ENCODE measurements around the gene MMP23B.
"Not testable (repeated sequence)": the region's sequence is repeated elsewhere in the genome, so short reads cannot be mapped to it uniquely, and the experiment has no call there.

MMP23B gene

DNA sequence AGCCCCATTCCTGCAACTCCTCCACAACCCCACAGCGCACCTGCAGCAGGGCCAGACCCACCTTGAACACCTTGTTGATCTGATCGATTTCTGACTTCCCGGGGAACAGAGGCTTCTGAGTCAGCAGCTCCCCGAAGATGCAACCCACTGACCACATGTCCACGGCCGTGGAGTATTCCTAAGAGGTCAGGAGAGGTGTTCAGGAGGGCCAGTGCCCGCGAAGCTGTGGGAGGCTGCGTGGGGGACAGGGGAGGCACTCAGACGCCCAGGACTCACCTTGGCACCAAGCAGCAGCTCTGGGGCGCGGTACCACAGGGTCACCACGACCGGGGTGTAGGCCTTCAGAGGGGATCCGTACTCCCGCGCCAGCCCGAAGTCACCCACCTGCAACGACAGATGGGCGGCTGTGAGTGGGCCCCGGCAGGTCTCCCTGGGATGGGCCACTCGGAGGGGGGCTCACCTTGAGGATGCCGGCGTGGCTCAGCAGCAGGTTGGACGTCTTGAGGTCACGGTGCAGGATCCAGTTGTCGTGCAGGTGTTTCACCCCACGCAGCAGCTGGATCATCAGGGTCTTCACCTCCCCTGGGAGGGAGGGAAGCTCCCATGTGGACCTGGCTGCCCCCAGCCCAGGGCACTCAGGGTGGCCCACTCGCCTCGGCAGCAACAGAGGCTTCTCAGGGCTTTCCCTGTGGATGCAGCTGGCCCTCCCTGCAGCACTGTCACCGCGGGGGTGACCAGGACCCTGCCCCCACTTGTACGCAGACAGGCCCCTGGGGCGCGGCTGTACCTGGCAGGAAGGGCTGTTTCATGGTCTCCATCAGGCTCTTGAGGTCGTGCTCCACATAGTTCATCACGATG, 4.9 kb downstream of the MMP23B start:
- DNase-seq = not testable (repeated sequence)

DNA sequence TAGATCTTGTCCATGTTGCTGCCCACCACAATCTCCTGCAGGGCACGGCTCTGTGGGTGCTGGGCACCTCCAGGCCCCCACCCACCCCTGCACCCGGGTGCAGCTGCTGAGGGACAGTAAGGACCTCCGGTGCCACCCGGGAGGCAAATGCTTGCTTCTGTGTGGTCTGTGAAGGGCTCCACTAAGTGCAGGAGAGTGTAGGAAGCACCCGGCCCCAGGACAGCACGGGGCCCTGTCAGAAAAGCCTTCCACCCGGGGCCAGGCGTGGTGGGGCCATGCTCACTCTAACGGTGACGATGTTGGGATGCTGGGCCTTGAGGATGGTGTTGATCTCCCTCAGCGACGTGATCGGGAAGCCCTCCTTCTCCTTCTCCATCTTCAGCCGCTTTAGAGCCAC, 5.5 kb downstream of the MMP23B start:
- DNase-seq = not testable (repeated sequence)

DNA sequence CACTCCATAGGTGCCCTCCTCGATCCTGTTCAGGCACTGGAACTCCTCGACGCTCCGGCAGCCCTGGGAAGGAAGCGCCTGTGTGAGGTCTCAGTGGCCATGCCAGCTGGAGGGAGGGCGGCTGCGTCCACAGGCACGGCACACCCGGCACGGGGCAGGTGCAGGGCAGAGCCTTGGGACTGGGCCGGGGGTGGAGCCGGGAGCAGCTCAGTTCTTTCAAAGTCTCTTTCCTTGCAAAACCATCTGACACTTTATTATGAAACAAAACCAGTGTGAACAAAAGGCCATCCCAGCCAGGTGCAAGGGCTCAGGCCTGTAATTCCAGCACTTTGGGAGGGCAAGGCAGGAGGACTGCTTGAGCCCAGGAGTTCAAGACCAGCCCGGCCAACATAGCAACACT, 6.6 kb downstream of the MMP23B start:
- DNase-seq = not testable (repeated sequence)

DNA sequence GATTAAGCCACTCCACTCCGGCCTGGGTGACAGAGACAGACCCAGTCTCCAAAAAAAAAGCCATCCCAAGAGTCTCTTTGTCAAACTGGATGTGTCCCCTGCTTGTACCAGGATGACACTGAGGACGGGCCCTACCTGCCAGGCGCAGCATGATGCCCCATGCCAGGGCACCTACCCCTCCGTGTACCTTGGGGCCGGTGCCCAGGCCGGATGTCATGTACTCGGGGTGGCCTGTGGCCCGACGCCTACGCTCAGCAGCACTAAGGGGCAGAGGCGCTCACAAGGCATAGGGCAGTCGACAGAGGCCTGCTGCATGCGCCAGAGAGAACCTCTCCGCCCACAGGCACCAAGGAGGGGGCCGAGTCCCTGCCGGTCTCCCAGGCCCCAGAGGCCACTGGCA, 7.4 kb downstream of the MMP23B start:
- not testable (repeated sequence) for DNase-seq

DNA sequence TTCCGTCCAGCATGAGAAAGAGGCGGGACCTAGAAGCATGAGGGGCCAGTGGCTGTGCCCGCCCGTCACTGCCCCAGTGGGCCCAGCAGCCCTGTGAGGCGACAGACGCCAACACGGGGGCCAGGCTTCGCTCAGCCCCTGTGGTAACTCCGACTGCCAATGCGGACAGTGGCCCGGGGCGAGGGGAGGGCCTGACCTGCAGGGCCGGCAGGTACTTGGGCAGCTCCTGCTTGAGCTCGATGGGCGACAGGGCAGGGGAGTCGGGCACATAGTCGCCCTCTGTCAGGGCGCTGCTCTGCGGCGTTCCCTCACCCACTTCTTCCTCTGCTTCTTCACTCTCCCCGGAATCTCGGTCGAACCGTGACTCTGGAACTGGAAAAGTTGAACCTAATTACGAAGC, 8.1 kb downstream of the MMP23B start:
- DNase-seq = not testable (repeated sequence)

DNA sequence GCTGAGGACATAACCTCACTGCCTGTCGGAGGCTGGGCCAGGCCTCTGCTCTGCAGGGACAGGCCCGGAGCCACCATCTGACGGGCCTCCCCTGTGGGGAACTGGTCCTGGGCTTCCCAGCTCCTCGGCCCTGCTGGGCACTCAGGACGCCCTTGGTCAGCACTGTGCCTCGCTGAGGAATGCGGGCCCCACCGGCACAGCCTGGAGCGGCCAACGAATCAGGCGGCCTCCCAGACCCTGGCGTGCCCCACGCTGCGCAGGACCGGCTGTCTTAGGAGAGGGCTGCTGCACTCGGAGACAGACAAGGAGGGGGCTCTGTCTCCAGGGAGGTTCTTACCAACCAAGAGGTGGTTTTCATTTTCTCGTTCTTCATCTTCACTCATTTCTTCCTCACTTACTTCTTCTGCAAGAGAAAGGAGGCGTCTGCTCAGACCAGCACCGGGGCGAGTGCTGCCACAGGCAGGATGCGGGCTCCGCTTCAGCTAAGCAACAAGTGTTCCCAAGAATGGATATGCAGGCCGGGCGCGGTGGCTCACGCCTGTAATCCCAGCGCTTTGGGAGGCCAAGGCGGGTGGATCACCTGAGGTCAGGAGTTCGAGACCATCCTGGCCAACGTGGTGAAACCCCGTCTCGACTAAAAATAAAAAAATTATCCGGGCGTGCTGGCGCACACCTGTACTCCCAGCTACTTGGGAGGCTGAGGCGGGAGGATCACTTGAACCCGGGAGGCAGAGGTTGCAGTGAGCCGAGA, 8.9 kb downstream of the MMP23B start:
- DNase-seq = not testable (repeated sequence)

DNA sequence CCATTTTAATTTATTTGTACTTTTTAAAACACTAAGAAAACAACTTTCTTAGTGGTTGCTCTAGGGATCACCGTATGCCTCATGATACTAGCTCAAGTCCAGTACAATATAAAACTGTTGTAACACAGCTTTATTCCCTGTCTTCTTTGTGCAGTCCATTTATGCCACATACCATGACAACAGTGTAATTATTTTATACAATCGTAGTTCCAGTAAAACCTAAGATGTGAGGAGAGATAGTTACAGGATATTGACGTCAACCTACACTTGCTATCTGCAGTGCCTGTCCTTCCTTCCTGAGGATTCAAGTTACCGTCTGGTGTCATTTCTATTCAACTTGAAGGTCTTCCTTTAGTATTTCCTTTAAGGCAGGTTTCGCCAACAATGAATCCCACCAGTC, 14.4 kb downstream of the MMP23B start:
- not testable (repeated sequence) for DNase-seq

DNA sequence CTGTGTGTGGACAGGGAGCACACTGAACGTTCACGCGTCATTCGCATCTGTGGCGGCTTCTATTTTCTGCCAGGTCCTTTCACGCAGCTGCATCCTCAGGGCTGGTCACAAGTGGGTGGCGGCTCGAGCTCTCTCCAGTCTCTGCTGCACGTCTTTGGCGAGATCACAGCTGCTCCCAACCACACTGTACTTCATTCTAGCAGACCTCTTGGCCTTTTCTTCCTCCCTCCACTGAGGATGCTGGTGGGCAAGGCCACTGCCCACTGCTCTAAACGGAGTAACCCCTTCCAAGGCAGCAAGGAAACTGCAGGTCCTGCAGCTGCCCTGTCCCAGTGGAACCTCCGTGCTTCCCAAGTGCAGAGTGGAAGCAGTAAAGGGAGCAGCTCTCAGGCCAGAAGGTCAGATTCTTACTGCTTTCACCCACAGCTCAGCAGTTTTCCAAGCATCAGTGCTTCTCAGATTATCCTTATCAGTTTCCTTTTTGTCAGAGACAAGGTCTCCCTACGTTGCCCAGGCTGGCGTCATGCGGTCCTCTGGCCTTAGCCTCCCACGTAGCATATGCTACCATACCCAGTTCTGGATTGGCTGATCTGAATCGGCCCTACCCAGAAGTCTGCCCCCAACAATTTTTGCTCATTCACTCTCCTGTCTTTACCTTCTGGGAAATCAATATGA, 15.7 kb downstream of the MMP23B start:
- DNase-seq = not testable (repeated sequence)

DNA sequence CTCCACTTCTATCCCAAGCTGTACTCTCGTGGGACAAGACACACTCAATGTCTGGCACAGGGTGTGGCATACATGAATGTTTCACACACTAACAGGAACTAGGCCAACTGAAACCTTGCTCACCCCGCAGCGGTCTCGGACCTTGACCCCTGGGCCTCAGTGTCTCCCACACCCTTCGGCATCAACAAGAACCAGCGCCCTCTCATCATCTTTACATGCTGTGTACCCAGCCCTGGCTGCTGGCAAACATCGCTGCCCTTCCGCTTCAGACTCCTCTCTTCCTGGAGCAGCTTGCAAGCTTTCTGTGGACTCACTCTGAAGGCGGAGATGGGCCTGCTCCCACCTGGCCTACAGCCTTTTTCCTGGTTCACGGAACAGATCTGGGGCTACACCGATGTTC, 16.3 kb downstream of the MMP23B start:
- DNase-seq = not testable (repeated sequence)

DNA sequence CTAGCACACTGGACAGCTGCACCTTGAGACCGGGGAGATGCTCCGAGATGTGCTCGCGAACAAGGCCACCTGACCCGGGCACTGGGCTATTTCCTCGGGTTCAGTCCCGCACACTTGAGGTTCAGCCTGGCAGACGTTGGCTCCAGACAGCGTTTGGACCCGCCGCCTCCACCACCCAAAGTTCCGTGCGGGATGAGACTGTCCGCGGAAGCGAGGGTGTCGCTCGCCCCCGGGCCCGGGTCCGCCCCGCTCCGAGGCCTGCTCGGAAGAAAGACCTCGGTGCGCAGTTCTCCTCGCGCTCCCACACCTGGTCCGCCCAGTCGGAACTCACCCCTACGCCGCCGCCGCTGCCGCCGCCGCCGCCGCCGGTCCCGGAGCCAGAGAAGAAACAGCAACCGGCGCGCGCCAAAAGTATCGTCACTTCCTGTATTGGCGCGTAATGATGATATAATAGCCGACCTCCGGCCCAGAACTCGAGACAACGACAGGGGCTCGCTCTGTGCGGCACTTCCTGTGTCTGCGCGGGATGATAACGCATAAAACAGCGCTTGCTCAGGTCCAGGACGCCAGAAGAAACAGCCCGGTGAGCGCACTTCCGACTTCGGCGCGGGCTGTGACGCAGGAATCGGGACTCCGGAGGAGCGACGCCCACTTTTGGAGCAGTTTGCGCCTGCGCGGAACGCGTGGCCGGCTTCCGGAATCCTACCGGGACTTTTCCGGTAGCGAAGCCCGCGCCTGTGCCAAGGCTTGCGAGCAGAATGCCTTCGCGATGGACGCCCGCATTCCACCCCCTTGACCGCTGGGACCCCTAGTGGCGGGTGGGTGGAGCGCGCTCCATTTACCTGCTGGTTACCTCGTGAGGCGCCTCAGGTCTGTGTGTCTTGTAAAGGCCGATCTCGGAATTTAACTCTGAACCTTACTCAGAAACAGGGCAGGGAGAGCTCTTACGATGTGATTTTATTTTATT, 26.9 kb downstream of the MMP23B start, which contains the start of gene CDK11B:
Gene CDK11B (minus strand): TSS at position 422 of the 967 bp plus-strand sequence. CDS start 1,519 bp downstream, outside the sequence.
- peak; percentile 93 for DNase-seq

DNA sequence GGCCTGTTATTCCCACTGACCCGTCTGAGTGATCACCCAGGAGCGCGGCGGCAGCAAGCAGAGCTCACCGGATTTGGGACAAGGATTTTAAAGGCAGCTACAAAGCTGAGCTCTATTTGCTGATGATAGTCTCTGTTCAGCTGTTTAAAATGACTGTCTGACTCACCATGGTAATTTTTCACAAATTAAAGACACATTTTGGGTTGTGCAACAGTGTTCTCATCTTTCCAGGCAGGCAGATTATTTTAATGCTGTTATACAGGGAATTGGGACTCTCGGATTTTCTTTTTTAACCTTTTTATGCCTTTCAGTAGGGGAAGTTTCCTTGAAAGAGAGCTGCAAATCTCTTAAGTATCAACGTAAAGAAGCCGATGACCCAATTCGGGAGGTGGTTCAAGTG, 30.4 kb downstream of the MMP23B start:
- DNase-seq = not testable (repeated sequence)

DNA sequence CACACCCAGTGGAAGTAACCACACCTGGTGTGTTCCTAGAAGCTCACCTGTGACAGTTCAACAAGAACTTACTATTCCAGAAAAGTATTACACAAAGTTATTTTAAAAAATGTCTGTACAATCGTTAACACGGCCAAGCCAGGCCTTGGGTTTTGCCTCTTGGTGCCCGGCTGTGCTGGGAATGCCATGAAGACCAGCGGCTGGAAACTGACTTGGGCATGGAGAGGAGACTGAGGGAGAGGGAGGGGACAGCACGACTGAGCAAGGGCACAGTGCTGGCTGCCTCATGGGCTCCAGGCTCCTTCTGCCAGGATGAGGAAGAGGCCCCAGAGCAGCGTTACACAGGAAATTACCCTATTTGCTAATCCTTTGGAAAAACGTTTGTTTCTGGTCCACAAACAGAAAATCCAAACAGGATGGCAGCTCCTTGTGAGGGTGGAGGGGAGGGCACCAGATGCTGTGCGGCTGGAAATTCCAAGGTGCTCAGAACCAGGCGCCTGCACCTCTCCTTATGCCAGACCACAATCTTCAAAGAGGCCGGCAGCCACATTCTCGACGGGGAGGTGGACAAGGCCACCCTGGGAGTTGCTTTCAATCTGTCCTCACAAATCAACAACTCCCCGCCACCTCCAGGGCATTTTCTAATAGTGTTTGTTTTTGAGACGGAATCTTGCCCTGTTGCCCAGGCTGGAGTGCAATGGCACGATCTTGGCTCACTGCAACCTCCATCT, 31.0 kb downstream of the MMP23B start:
- DNase-seq = not testable (repeated sequence)

DNA sequence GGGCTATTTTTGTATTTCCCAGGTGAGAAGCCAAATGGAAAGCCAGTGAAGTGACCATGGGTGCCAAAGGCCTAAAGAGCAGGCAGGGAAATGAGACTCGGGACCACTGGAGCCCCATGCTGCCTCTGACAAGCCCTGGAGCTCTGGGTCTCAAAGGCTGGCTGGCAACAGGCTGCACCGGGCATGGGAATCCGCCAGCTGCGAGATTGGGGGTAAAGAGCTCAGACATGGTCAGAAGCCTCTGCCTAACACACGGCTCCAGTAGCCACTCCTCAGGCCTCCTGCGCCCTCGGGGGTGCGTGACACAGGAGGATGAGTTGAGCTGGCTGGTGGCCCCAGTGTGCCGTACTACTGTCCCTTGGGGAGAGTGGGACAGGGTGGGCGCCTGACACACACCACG, 32.3 kb downstream of the MMP23B start:
- not testable (repeated sequence) for DNase-seq

DNA sequence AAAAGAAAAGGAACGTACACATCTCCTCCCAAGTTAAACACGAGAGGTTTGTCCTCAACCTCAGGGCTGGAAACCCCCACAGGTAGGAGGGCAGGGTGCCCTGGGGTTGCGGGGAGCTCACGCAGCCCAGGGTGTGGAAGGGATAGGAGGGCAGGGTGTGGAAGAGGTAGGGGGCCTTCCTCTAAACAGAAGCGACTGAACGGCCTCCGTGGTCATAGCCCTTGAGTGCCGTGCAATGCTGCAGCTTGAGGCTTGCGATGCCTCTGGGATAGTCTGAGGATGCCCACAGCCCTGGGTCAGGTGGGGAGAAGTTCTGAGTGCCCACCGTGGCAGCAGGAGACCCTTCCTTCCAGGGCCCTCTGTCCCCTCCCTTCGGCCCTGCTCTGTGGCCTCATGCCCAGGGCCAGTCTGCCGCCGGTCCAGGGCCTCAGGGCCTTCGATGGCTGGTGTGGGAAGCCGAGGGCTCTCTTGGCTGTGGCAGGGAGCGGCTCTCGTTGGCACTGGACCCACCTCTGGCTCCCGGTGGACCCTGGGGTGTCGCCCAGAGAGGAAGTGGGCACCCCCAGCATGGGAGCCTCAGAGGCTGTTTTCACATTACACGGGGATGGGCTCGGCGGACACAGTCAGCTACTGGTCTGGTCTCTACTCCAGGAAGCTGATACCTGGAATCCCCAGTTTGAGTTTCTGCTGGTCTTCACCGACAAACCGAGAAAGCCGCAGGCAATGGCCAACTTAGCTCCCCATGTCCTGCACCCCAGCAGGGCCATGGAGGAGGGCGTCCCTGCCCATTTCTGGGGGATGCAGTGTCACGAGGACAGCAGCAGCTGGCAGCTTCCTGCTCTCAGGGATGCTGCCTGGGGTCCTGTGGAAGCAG, 33.2 kb downstream of the MMP23B start:
- no peak for DNase-seq

DNA sequence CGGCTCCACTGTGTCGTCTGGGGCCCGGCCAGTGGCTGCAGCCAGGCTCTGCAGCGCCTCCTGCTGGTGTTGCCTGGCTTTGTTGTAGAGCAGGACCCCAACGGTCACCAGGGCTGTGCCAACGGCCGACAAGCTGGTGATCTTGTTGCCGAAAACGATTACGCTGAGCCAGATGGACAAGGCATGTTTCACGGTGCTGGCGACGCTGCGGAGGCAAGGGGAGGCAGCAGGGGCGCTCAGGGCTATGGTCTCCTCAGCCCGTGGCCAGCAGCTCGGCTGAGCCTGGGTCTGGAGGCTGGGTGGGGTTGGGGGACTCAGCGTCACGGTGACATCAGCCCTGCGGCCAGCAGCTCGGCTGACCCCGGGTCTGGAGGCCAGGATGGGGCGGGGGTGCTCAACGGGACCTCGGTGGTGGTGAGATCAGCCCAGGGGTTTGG, 33.9 kb downstream of the MMP23B start:
- DNase-seq = peak; percentile 39

DNA sequence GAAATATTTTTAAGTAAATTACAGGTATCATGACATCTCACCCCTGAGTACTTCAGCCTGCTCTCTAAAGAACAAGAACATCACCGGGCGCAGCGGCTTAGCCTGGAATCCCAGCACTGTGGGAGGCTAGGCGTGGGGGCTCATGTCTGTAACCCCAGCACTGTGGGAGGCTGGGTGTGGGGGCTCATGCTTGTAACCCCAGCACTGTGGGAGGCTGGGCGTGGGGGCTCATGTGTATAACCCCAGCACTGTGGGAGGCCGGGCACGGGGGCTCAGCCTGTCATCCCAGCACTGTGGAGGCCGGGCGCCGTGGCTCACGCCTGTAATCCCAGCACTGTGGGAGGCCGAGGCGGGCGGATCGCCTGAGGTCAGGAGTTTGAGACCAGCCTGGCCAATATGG, 34.6 kb downstream of the MMP23B start:
- no peak for DNase-seq

DNA sequence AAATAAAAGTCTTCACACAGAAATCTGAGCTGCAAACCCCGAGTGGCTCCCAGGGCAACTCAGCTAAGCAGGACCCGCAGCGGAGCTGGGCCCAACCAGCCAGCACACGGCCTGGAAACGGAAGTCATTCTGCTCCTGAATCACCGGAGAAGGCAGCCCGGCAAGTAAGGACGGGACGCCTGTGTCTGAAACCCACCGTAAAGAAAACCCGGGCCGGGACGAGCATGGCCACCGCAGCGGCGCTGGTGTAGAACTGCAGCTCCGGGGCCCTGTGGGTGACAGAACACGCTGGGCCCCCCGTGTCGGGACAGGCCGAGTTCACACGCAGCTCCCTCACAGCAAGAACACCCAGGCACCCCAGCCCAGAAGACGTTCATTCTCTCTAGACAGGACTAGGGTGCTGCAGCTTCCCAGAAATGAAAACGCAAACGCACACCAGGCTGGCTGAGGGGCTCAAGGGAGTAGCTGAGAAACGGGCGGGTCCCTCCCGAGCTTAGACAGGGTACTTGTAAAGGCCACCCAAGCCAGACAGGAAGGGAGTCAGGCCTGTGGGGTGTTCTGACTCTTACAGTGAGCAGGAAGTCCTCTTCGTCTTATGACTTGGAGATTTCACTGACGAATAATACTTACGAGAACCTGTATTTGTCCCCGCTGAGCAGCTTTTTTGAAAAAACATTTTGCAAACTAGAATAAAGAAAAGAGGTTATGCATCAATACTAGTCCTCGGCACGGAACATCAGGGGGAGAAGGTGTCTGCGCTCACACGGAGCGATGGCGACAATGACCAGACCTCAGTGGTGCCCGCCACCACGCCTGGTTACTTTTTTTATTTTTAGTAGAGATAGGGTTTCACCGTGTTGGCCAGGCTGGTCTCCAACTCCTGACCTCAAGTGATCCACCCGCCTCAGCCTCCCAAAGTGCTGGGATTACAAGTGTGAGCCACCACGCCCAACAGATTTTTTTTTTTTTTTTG, 37.8 kb downstream of the MMP23B start:
- no peak for DNase-seq

DNA sequence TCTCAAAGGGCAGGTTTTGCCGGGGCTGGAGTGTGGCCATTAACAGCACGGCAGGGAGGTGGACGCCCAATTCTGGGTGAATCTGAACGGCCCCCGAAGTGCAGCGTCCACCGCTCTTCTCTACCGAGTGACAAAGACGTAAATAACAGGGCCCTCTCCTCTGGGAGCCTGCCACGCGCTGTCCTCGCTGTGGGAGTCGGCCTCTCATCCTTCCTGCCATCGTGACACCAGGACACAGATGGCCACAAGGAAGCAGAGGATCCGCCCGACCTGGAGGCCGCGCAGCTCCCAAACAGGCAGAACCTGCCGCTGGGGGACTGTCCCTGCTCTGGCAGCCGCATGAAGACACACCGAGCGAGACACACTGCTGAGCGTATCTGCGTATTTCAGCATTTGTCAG, 38.9 kb downstream of the MMP23B start:
- no peak for DNase-seq

All from suppressor macrophage treated with lipopolysaccharide for 4 hours (primary cell).